A549 treated with AZD2906 at 1 μM for 4 hours (cell line): ENCODE data around the gene TBX18. TPM values are rescaled to one million over a fixed set of nuclear protein-coding genes. Genes with fewer than 3 reads are reported as not detected.

Experiments
- total RNA-seq: library from RNA; stranded (reverse); fragments of 200-300 nt; extraction: Qiagen RNA extraction; gene quantifications from 5 replicates; pipeline ENCODE4 v1.2.3, GENCODE V29; 2022

Gene TBX18
- total RNA-seq, result 18.9 to 21.7 TPM (median 20.3 TPM) in 5 replicates

DNA sequence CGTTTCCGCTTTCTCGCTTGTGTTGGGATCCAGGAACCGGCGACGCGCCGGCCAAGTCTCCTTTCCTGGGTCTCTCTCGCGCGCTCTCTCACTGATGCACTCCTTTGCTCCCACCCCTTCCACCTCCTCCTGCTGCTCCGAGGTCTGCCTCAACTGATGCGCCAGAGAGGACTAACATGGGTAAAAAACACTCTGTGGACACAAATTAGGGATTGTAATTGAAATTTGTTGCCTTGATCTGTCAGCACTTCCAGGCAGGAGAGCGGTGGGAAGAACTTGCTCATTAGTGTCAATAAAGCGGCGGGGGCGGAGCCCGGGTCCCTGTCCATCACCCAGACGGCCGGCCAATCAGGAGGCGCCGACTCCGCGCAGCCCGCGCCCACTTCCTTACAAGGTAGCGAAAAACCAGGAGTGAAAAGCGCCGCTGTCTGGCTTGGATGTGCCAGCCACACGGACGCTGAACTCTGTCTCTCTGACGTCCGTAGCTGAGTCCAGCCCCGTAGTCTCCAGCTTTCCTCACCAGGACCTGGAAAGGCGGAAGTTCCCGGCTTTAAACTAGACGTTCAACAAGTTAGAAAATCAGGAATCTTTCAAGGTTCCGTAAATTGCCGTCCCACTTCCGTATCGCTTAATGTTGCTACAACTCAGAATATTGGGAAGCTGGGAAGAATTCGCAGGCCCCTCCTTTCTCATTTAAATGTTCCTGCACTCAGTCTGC, at the start of gene TBX18:
Gene TBX18 (minus strand): TSS at position 267 of the 718 bp plus-strand sequence. CDS start 417 bp downstream, outside the sequence.

